ENCODE results near the gene ZBTB47. TPM values are rescaled to one million over a fixed set of nuclear protein-coding genes. Genes with fewer than 3 reads are reported as not detected.

Gene ZBTB47
- total and polyA plus RNA-seq, 10 of the 15 experiments (the other 5 are each of a cell fraction or from before 2014, with no cell fraction given) = 0.04 to 3.4 (median 1.0) TPM; not detected in 1

GRCh38 chr3:42686832-42687650 lies 33.5 kb downstream of the ZBTB47 start:
- in situ Hi-C loops (cut with MboI) = no loop called here
- no TSS peak for BruUV-seq (replicated peaks)
- H3K9me3 ChIP-seq (replicated peaks; ENCODE audit: control insufficient read depth, insufficient read depth, low read length) = no peaks in the 10 kb centered on the region
- no peak overlapping the region for H3K4me3 ChIP-seq
- FAIRE-seq (no peak), DNase-seq (ENCODE audit: low read depth, low spot score) (no peak), ATAC-seq (no peak)
- H3K36me3 ChIP-seq (ENCODE audit: control insufficient read depth in 2 of 2, insufficient read depth in 2 of 2, low read length in 1 of 2) = no peaks in the 10 kb centered on the region
- RAD21 ChIA-PET (ENCODE audit: unreplicated experiment) = no interaction called here
- intact Hi-C loops (cut with micrococcal nuclease; ENCODE audit: unreplicated experiment) = no loop called here
- no peaks in the 10 kb centered on the region for H3K79me2 ChIP-seq (ENCODE audit: control insufficient read depth, insufficient read depth, low read length)
- H4K20me1 ChIP-seq (ENCODE audit: control insufficient read depth, insufficient read depth) = no peaks in the 10 kb centered on the region
- H3K27me3 ChIP-seq (replicated peaks in 1 of 2; ENCODE audit: control insufficient read depth in 2 of 2, insufficient read depth in 2 of 2, low read length in 1 of 2) = no peaks in the 10 kb centered on the region
- POLR2A ChIA-PET = no interaction called here
- no peak overlapping the region for H3K27ac ChIP-seq (ENCODE audit: control insufficient read depth, insufficient read depth)
- CTCF ChIA-PET = no interaction called here
- WGBS (ENCODE audit: insufficient coverage, insufficient replicate concordance, low lambda C conversion rate, missing lambda C conversion rate) = 48% methylated on average over 7 of the region's 7 CpGs
- no peaks in the 10 kb centered on the region for H3K4me1 ChIP-seq (ENCODE audit: control insufficient read depth, insufficient read depth, low read length)
- TF ChIP-seq CREB1 (IDR thresholded peaks at IDR 0.05; ENCODE audit: low read depth) (no peak), TCF12 (IDR thresholded peaks at IDR 0.05; ENCODE audit: low read depth, low read length) (no peak), MLLT1 (IDR thresholded peaks at IDR 0.05) (no peak), CHD1 (IDR thresholded peaks at IDR 0.05; ENCODE audit: low read depth, low read length) (no peak), NRF1 (conservative IDR thresholded peaks at IDR 0.05; ENCODE audit: low read depth, low read length) (no peak), NFYA (IDR thresholded peaks at IDR 0.05; ENCODE audit: borderline replicate concordance, low read depth, low read length) (no peak), HDGF (IDR thresholded peaks at IDR 0.05) (no peak), BCL3 (IDR thresholded peaks at IDR 0.05; ENCODE audit: borderline replicate concordance, insufficient read depth, low read depth, low read length, poor library complexity, severe bottlenecking) (no peak), BACH1 (IDR thresholded peaks at IDR 0.05; ENCODE audit: borderline replicate concordance) (no peak), WRNIP1 (IDR thresholded peaks at IDR 0.05; ENCODE audit: borderline replicate concordance, low read depth, low read length) (no peak)
- no peak overlapping the region for H2AFZ ChIP-seq (ENCODE audit: control insufficient read depth, low read depth, low read length)
- H3K4me2 ChIP-seq (ENCODE audit: control insufficient read depth, insufficient read depth) = no peak overlapping the region
- no peak overlapping the region for H3K9ac ChIP-seq (ENCODE audit: control insufficient read depth, insufficient read depth, low read length)
- SMC1A ChIA-PET (ENCODE audit: uncharacterized antibody, unreplicated experiment) = no interaction called here

Data from GM12878 (cell line).